ENCODE measurements around the gene PPP3CA.
"Not testable (repeated sequence)": the region's sequence is repeated elsewhere in the genome, so short reads cannot be mapped to it uniquely, and the experiment has no call there.

Gene PPP3CA

GRCh38 chr4:101000496-101000895 is 346.8 kb downstream of the PPP3CA start:
- no peak for DNase-seq (ENCODE audit: low read depth)

- no peak for DNase-seq (ENCODE audit: low read depth)
These were observed 351.7 kb downstream of the PPP3CA start for GRCh38 chr4:100995671-100996070.

GRCh38 chr4:100995002-100995401 is 352.3 kb downstream of the PPP3CA start:
- not testable (repeated sequence) for DNase-seq (ENCODE audit: low read depth)

- DNase-seq (ENCODE audit: low read depth): not testable (repeated sequence)
These were observed 355.8 kb downstream of the PPP3CA start for GRCh38 chr4:100991332-100992069.

GRCh38 chr4:100989401-100989800 is 357.9 kb downstream of the PPP3CA start:
- no peak for DNase-seq (ENCODE audit: low read depth)

- DNase-seq (ENCODE audit: low read depth): no peak
These were observed 358.4 kb downstream of the PPP3CA start for GRCh38 chr4:100988876-100989275.

GRCh38 chr4:100986360-100986868 is 360.9 kb downstream of the PPP3CA start:
- no peak for DNase-seq (ENCODE audit: low read depth)

- no peak for DNase-seq (ENCODE audit: low read depth)
These were observed 361.8 kb downstream of the PPP3CA start for GRCh38 chr4:100985576-100985975.

GRCh38 chr4:100984901-100985300 is 362.4 kb downstream of the PPP3CA start:
- no peak for DNase-seq (ENCODE audit: low read depth)

- no peak for DNase-seq (ENCODE audit: low read depth)
These were observed 363.9 kb downstream of the PPP3CA start for GRCh38 chr4:100983426-100983825.

GRCh38 chr4:100982345-100982744 is 365.0 kb downstream of the PPP3CA start:
- no peak for DNase-seq (ENCODE audit: low read depth)

GRCh38 chr4:100981447-100982204 is 365.7 kb downstream of the PPP3CA start:
- no peak for DNase-seq (ENCODE audit: low read depth)

GRCh38 chr4:100979736-100980135 is 367.6 kb downstream of the PPP3CA start:
- DNase-seq (ENCODE audit: low read depth): no peak

- DNase-seq (ENCODE audit: low read depth): no peak
These were observed 369.5 kb downstream of the PPP3CA start for GRCh38 chr4:100977746-100978397.

GRCh38 chr4:100977274-100977673 is 370.1 kb downstream of the PPP3CA start:
- DNase-seq (ENCODE audit: low read depth): no peak
